GM19467 (cell line): ENCODE data around the gene RRP1.
"Not testable (repeated sequence)": the region's sequence is repeated elsewhere in the genome, so short reads cannot be mapped to it uniquely, and the experiment has no call there.

Source experiments
- ATAC-seq: cut with Tn5 transposase; IDR thresholded peaks from one replicate; pipeline ENCODE4 v1.9.1; 2021; ENCODE audit warnings: mild to moderate bottlenecking, moderate library complexity; ENCODE audit not compliant: unreplicated experiment

RRP1 gene

GRCh38 chr21:43815107-43815613 is 25.8 kb downstream of the RRP1 start:
- no peak for ATAC-seq

- ATAC-seq = no peak
Observed at GRCh38 chr21:43815991-43816390, 26.6 kb downstream of the RRP1 start.

GRCh38 chr21:43816611-43817071 is 27.3 kb downstream of the RRP1 start:
- no peak for ATAC-seq

GRCh38 chr21:43817157-43818086 is 28.0 kb downstream of the RRP1 start:
- no peak for ATAC-seq

- no peak for ATAC-seq
Observed at GRCh38 chr21:43818685-43819084, 29.3 kb downstream of the RRP1 start.

GRCh38 chr21:43819511-43820405 is 30.4 kb downstream of the RRP1 start:
- ATAC-seq = no peak

GRCh38 chr21:43820466-43820865 is 31.1 kb downstream of the RRP1 start:
- ATAC-seq = no peak

- ATAC-seq = not testable (repeated sequence)
Observed at GRCh38 chr21:43822166-43822565, 32.8 kb downstream of the RRP1 start.

GRCh38 chr21:43822741-43823140 is 33.4 kb downstream of the RRP1 start:
- ATAC-seq = not testable (repeated sequence)

GRCh38 chr21:43824333-43825241 is 35.2 kb downstream of the RRP1 start:
- ATAC-seq = no peak

GRCh38 chr21:43825242-43825935 is 36.0 kb downstream of the RRP1 start:
- no peak for ATAC-seq

GRCh38 chr21:43825936-43826622 is 36.7 kb downstream of the RRP1 start:
- no peak for ATAC-seq

- ATAC-seq = no peak
Observed at GRCh38 chr21:43826623-43826974, 37.2 kb downstream of the RRP1 start.

GRCh38 chr21:43827015-43827611 is 37.7 kb downstream of the RRP1 start:
- ATAC-seq = no peak

GRCh38 chr21:43829161-43829560 is 39.8 kb downstream of the RRP1 start:
- no peak for ATAC-seq

GRCh38 chr21:43829575-43830119 is 40.3 kb downstream of the RRP1 start:
- ATAC-seq = no peak

GRCh38 chr21:43832158-43832550 is 42.8 kb downstream of the RRP1 start:
- no peak for ATAC-seq

- ATAC-seq = no peak
Observed at GRCh38 chr21:43832648-43833047, 43.3 kb downstream of the RRP1 start.
